A549 (cell line): ENCODE measurements around the gene SMIM31. TPM values are rescaled to one million over a fixed set of nuclear protein-coding genes. Genes with fewer than 3 reads are reported as not detected.

Experiments
- ATAC-seq, 2 experiments: fragments of 200-7000 bp in 1 of 2; fragments of >200 bp in 1 of 2; cut with Nextera tagmentation in 1 of 2; cut with Tn5 transposase in 1 of 2; 3 replicates each; pipeline versions ENCODE4 v1.8.0 to v1.9.1; 2018 to 2020; ENCODE audit warnings: mild to moderate bottlenecking in 1 of 2, moderate library complexity in 1 of 2
- CTCF ChIA-PET: fragments of 300-600 bp; sonication (Branson Sonifier 250); formaldehyde crosslinking; extraction: SDS; loops from one replicate; lab custom pipeline; 2021; ENCODE audit warnings: antibody characterized with exemption, inconsistent platforms; lab: Yijun Ruan, JAX
- POLR2A ChIA-PET: fragments of 350-600 bp; formaldehyde crosslinking; extraction: SDS; loops from one replicate; lab custom pipeline; 2021; ENCODE audit warnings: antibody characterized with exemption, inconsistent platforms; lab: Yijun Ruan, JAX
- DNase-seq, 2 experiments: peaks; one replicate each; pipeline versions ENCODE4 v3.0.0 to v3.0.0-alpha.2; 2011 to 2016; ENCODE audit warnings: low read depth in 1 of 2, low spot score in 1 of 2
- FAIRE-seq: peaks from 2 replicates; lab custom pipeline; 2011; peaks lifted over from hg19 to GRCh38; lab: Jason Lieb, UNC
- H3K27ac ChIP-seq, 2 experiments: fragments of >200 bp; sonication (Bioruptor Twin); formaldehyde crosslinking; 3 replicates each; pipeline ENCODE4 v1.5.1; 2016 to 2017
- H3K4me1 ChIP-seq: fragments of >200 bp; sonication (Bioruptor Twin); formaldehyde crosslinking; 3 replicates; pipeline ENCODE4 v1.6.1; 2016
- H3K4me2 ChIP-seq: fragments of >200 bp; sonication (Bioruptor Twin); formaldehyde crosslinking; 3 replicates; pipeline ENCODE4 v1.6.1; 2016
- H3K4me3 ChIP-seq: fragments of >200 bp; sonication (Bioruptor Twin); formaldehyde crosslinking; 3 replicates; pipeline ENCODE4 v1.5.1; 2016
- H3K9me3 ChIP-seq: fragments of >200 bp; sonication (Bioruptor Twin); formaldehyde crosslinking; 3 replicates; pipeline ENCODE4 v1.6.1; 2016
- BHLHE40 ChIP-seq: IDR thresholded peaks from 2 replicates; pipeline ENCODE4 v1.6.1; 2012; ENCODE audit warnings: low read depth, low read length, inconsistent platforms
- CBX2 ChIP-seq: fragments of 200-600 bp; sonication (generic); IDR thresholded peaks from 2 replicates; pipeline ENCODE4 v1.6.1; 2016; ENCODE audit warnings: low read depth, mild to moderate bottlenecking, borderline replicate concordance
- CBX8 ChIP-seq: fragments of 200-600 bp; sonication (generic); IDR thresholded peaks from 2 replicates; pipeline ENCODE4 v1.6.1; 2016
- CHD4 ChIP-seq: fragments of 200-600 bp; sonication (generic); IDR thresholded peaks from 2 replicates; pipeline ENCODE4 v1.6.1; 2016; ENCODE audit warnings: antibody characterized with exemption, mild to moderate bottlenecking, borderline replicate concordance
- EHF ChIP-seq: fragments of 250-450 bp; sonication (Bioruptor Pico); IDR thresholded peaks from 2 replicates; pipeline ENCODE4 v1.5.0; 2020; ENCODE audit warnings: mild to moderate bottlenecking
- EP300 ChIP-seq, 2 experiments: fragments of >200 bp; sonication (Bioruptor Twin); formaldehyde crosslinking; IDR thresholded peaks; 2 replicates in 1 of 2; 3 replicates in 1 of 2; pipeline ENCODE4 v1.6.1; 2016 to 2017
- ESRRA ChIP-seq: fragments of 150-350 bp; IDR thresholded peaks from 2 replicates; pipeline ENCODE4 v1.6.1; 2014; ENCODE audit warnings: mild to moderate bottlenecking, low read length, borderline replicate concordance
- FOSB ChIP-seq: fragments of 250-450 bp; sonication (Bioruptor Pico); IDR thresholded peaks from 2 replicates; pipeline ENCODE4 v1.5.0; 2020; ENCODE audit warnings: mild to moderate bottlenecking, moderate library complexity
- FOSL2 ChIP-seq, 2 experiments: fragments of 450-650 bp in 1 of 2; fragments of >200 bp in 1 of 2; sonication (Bioruptor Twin) in 1 of 2; formaldehyde crosslinking; IDR thresholded peaks; 2 replicates each; pipeline versions ENCODE4 v1.5.0 to v1.6.1; 2016 to 2020; ENCODE audit warnings: mild to moderate bottlenecking in 1 of 2, moderate library complexity in 1 of 2
- FOXS1 ChIP-seq: fragments of 250-450 bp; sonication (Bioruptor Pico); IDR thresholded peaks from 2 replicates; pipeline ENCODE4 v1.5.0; 2020; ENCODE audit warnings: mild to moderate bottlenecking, moderate library complexity
- HDAC2 ChIP-seq: fragments of 200-600 bp; sonication (generic); IDR thresholded peaks from 2 replicates; pipeline ENCODE4 v1.6.1; 2016
- HOXA7 ChIP-seq: fragments of 250-450 bp; sonication (Bioruptor Pico); IDR thresholded peaks from 2 replicates; pipeline ENCODE4 v1.5.0; 2020; ENCODE audit warnings: mild to moderate bottlenecking, moderate library complexity
- JUNB ChIP-seq: fragments of >200 bp; sonication (Bioruptor Twin); formaldehyde crosslinking; IDR thresholded peaks from 2 replicates; pipeline ENCODE4 v1.6.1; 2016
- KDM1A ChIP-seq: fragments of 200-600 bp; sonication (generic); IDR thresholded peaks from 2 replicates; pipeline ENCODE4 v1.6.1; 2016; ENCODE audit warnings: low read depth, mild to moderate bottlenecking
- PBX3 ChIP-seq: IDR thresholded peaks from 2 replicates; pipeline ENCODE4 v1.6.1; 2012
- PHF8 ChIP-seq: fragments of 200-600 bp; sonication (generic); IDR thresholded peaks from 2 replicates; pipeline ENCODE4 v1.6.1; 2016; ENCODE audit warnings: low read depth, mild to moderate bottlenecking, antibody characterized with exemption, moderate library complexity, borderline replicate concordance
- POLR2AphosphoS2 ChIP-seq: conservative IDR thresholded peaks from 2 replicates; pipeline ENCODE4 v1.6.1; 2012; ENCODE audit warnings: low read length, improper control_type of control experiment, inconsistent platforms
- RARB ChIP-seq: fragments of 250-450 bp; sonication (Bioruptor Pico); IDR thresholded peaks from 2 replicates; pipeline ENCODE4 v1.8.0; 2021; ENCODE audit warnings: mild to moderate bottlenecking, moderate library complexity
- RFX5 ChIP-seq: fragments of 450-650 bp; IDR thresholded peaks from 2 replicates; pipeline ENCODE4 v1.7.1; 2014; ENCODE audit warnings: antibody characterized with exemption, mild to moderate bottlenecking, moderate library complexity
- RNF2 ChIP-seq: fragments of 200-600 bp; sonication (generic); IDR thresholded peaks from 2 replicates; pipeline ENCODE4 v1.6.1; 2016; ENCODE audit warnings: low read depth, mild to moderate bottlenecking, antibody characterized with exemption, moderate library complexity, borderline replicate concordance
- SREBF2 ChIP-seq: fragments of 450-650 bp; IDR thresholded peaks from 2 replicates; pipeline ENCODE4 v1.6.1; 2014; ENCODE audit warnings: mild to moderate bottlenecking, moderate library complexity
- TFCP2L1 ChIP-seq: fragments of 250-450 bp; sonication (Bioruptor Pico); IDR thresholded peaks from 2 replicates; pipeline ENCODE4 v1.5.0; 2021; ENCODE audit warnings: mild to moderate bottlenecking
- TP53 ChIP-seq: fragments of 250-450 bp; sonication (Bioruptor Pico); IDR thresholded peaks from 2 replicates; pipeline ENCODE4 v1.5.0; 2021; ENCODE audit warnings: mild to moderate bottlenecking, moderate library complexity
- ZFP36 ChIP-seq: fragments of 450-650 bp; IDR thresholded peaks from 2 replicates; pipeline ENCODE4 v1.6.1; 2014; ENCODE audit warnings: borderline replicate concordance; ENCODE audit not compliant: partially characterized antibody
- ZNF302 ChIP-seq: fragments of 250-450 bp; sonication (Bioruptor Pico); IDR thresholded peaks from 2 replicates; pipeline ENCODE4 v1.9.0; 2021; ENCODE audit warnings: inconsistent platforms, mild to moderate bottlenecking, moderate library complexity
- ZSCAN20 ChIP-seq: fragments of 250-450 bp; sonication (Bioruptor Pico); IDR thresholded peaks from 2 replicates; pipeline ENCODE4 v1.8.0; 2022; ENCODE audit warnings: mild to moderate bottlenecking, moderate library complexity
- WGBS: methylation state at CpG from one replicate; pipeline ENCODE4 v1.1.6; 2017; ENCODE audit errors: missing lambda C conversion rate; 5-methylcytosine and 5-hydroxymethylcytosine counted together
- polyA plus RNA-seq, 4 experiments: library from polyadenylated mRNA; depleted of rRNA in 3 of 4; stranded (reverse); fragments of >200 nt; fragmentation: RNase III in 1 of 4; extraction: RNeasy Plus Mini Kit Qiagen cat#74134 plus additional on column Dnase treatment in 1 of 4; gene quantifications; 2 replicates in 3 of 4; 3 replicates in 1 of 4; pipeline ENCODE4 v1.2.3, GENCODE V29; 2011 to 2017
- TF ChIP-seq, protein P1 (sequence below): fragments of 250-450 bp; sonication (Bioruptor Pico); IDR thresholded peaks from 2 replicates; pipeline ENCODE4 v1.5.0; 2020; ENCODE audit warnings: low read depth, mild to moderate bottlenecking, moderate library complexity

Gene SMIM31
- polyA plus RNA-seq, 2 of the 4 experiments (the other 2 are of a cell fraction), result 0.39 TPM; not detected in 1

- Histone ChIP-seq H3K9me3 (no peaks in the 10 kb centered on the region), H3K27ac (no peak overlapping the region), H3K4me1 (no peaks in the 10 kb centered on the region), H3K4me2 (no peak overlapping the region), H3K4me3 (no peak overlapping the region)
- no peak for FAIRE-seq
- ChIA-PET POLR2A (no interaction called here), CTCF (no interaction called here)
- ATAC-seq, result no peak
- WGBS, result 43% methylated on average over 1 of the region's 1 CpG
- no peak for TF ChIP-seq CBX8
- TF ChIP-seq FOSB (CRISPR knock-in tag), result no peak
- TF ChIP-seq TP53 (CRISPR knock-in tag), result no peak
- no peak for TF ChIP-seq TFCP2L1 (CRISPR knock-in tag)
- no peak for TF ChIP-seq EHF (CRISPR knock-in tag)
- TF ChIP-seq PBX3, result no peak
- TF ChIP-seq CHD4, result no peak
- TF ChIP-seq JUNB, result no peak
- no peak for TF ChIP-seq BHLHE40
- no peak for TF ChIP-seq RNF2
- no peak for TF ChIP-seq RFX5
- TF ChIP-seq CBX2, result no peak
- no peak for TF ChIP-seq SREBF2
- no peak for TF ChIP-seq ZSCAN20
- DNase-seq, result no peak
These were observed 65.4 kb downstream of the SMIM31 start for GRCh38 chr4:164819366-164819765.

- H3K4me1 ChIP-seq, result no peaks in the 10 kb centered on the region
- POLR2A ChIA-PET, result no interaction called here
- DNase-seq, result no peak
- no peak for FAIRE-seq
- CTCF ChIA-PET, result no interaction called here
- H3K9me3 ChIP-seq, result no peaks in the 10 kb centered on the region
- TF ChIP-seq CBX2, result no peak
- TF ChIP-seq RARB, result no peak
- TF ChIP-seq HDAC2, result no peak
- TF ChIP-seq, protein P1, sequence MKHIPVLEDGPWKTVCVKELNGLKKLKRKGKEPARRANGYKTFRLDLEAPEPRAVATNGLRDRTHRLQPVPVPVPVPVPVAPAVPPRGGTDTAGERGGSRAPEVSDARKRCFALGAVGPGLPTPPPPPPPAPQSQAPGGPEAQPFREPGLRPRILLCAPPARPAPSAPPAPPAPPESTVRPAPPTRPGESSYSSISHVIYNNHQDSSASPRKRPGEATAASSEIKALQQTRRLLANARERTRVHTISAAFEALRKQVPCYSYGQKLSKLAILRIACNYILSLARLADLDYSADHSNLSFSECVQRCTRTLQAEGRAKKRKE (CRISPR knock-in tag), result no peak
- TF ChIP-seq ESRRA, result no peak
- TF ChIP-seq CBX8, result no peak
- TF ChIP-seq FOXS1 (CRISPR knock-in tag), result no peak
- TF ChIP-seq KDM1A, result no peak
- TF ChIP-seq FOSL2 (IDR thresholded peaks at IDR 0.05), result no peak
- TF ChIP-seq FOSL2 (CRISPR knock-in tag; IDR thresholded peaks at IDR 0.05), result no peak
- no peak for TF ChIP-seq HOXA7 (CRISPR knock-in tag)
- no peak for TF ChIP-seq PHF8
- TF ChIP-seq, all 56 proteins: peak for 0
- Histone ChIP-seq H3K27ac (no peak overlapping the region), H3K4me2 (no peak overlapping the region), H3K4me3 (no peak overlapping the region)
- WGBS, result 43% methylated on average over 4 of the region's 4 CpGs
- ATAC-seq, result no peak
These were observed 67.8 kb downstream of the SMIM31 start for GRCh38 chr4:164821711-164822110.

GRCh38 chr4:164824581-164824980 is 70.7 kb downstream of the SMIM31 start:
- no peak for TF ChIP-seq EHF (CRISPR knock-in tag)
- no peak for TF ChIP-seq PBX3
- TF ChIP-seq CHD4, result no peak
- no peak for TF ChIP-seq POLR2AphosphoS2
- no peak for TF ChIP-seq ZFP36
- TF ChIP-seq ZNF302 (CRISPR knock-in tag), result no peak
- no peak for TF ChIP-seq TFCP2L1 (CRISPR knock-in tag)
- no peak for TF ChIP-seq RARB
- no peak for TF ChIP-seq EP300 (IDR thresholded peaks at IDR 0.05)
- no peak for TF ChIP-seq RNF2
- FAIRE-seq (no peak), DNase-seq (no peak), ATAC-seq (no peak)
- ChIA-PET POLR2A (no interaction called here), CTCF (no interaction called here)
- no peaks in the 10 kb centered on the region for H3K9me3 ChIP-seq
- H3K4me1 ChIP-seq, result no peaks in the 10 kb centered on the region
- H3K27ac ChIP-seq, result no peak overlapping the region
- H3K4me2 ChIP-seq, result no peak overlapping the region
- H3K4me3 ChIP-seq, result no peak overlapping the region
- WGBS, result 40% methylated on average over 4 of the region's 4 CpGs
